Left forelimb (tissue), 1 donor: ENCODE data around the gene PTPRD.
"Not testable (repeated sequence)": the region's sequence is repeated elsewhere in the genome, so short reads cannot be mapped to it uniquely, and the experiment has no call there.

Experiments used
- DNase-seq: peaks from one replicate; pipeline ENCODE4 v3.0.0-alpha.2; 2018; ENCODE audit warnings: low spot score

The PTPRD gene

DNA sequence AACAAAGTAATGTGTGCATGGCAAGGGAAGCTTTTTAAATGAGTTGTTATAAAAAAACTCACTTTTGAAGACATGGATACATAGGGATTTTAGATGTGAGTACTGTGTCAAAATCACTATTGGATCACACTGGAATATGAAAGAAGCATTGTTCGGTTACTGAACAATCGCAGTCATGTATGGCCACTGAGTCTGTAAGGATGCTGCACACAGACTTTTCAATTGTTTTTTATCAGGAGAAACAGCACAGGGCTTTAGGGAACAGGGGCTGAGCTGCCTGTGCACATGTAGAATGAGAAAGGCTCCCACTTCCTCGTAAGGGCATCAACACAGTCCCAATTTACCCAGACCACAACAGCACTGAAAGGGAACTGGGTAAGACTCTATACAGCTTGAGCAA lies 1479.3 kb downstream of the PTPRD start:
- no peak for DNase-seq

GRCh38 chr9:9124616-9125015 lies 1488.2 kb downstream of the PTPRD start:
- DNase-seq = no peak

DNA sequence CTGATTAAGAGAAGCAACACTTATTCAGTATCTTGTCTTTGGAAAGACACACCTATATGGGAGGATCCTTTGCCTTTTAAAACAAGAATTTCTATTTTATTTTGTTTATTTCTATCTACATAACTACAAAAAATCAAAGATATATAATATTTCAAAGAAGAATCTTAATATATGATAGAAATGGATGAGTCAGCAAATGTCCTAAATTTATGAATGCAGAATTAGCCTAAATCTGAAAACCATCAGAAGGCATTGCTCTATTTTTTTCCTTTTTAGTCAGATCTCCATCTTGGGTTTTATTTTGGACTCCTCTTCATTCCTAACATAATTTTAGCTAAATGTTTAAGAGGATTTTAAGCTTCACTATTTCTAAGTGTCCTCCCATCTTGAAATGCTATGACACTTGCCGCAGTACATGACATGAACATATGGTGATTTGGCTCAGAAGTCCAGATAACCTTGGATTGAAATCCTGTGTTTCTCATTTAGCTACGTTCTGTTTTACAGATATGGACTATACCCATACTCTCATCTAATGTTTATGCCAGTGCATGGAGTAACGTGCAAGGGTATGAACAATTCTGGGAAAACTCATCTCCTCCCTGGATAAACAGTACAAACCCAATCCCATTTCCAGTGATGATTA lies 1490.4 kb downstream of the PTPRD start:
- no peak for DNase-seq

GRCh38 chr9:9117866-9118265 lies 1494.9 kb downstream of the PTPRD start:
- no peak for DNase-seq

GRCh38 chr9:9112001-9112720 lies 1500.6 kb downstream of the PTPRD start:
- DNase-seq = no peak

DNA sequence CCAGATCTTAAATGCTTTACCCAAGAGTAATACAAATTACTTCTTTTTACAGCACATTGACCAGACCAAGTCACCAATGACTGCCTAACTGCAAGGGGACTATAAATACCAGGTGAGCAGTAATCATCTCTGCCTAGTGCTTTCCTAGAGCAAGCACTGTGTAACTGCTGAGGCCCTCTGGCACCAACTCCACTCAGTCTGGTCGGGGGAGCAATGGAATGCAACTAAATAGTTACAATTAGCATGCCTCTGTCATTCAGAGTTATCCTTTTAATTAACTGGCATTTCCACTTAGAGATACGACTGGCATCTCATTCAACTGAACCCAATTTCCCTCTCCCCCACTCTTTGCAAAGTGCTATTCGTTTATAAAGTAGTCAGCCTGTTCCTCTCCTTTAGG lies 1504.2 kb downstream of the PTPRD start:
- no peak for DNase-seq

DNA sequence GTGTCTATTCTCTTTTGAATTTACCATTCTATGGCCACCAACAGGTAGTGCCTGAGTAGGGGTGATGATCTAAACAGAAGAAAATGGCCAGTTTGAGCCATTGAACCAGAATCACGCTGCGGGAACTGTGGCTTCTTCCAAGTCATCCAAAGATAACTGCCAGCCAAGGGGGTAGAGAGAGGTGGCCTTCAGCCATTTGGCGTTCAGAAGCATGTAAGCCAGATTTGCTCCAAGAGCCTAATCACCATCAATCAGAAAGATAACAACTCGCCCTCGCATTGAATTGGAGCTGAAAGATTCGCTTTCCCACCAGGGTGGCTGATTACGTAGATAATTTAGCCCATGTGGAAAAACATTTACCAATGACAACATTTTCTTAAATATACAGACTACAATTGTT lies 1510.5 kb downstream of the PTPRD start:
- no peak for DNase-seq

DNA sequence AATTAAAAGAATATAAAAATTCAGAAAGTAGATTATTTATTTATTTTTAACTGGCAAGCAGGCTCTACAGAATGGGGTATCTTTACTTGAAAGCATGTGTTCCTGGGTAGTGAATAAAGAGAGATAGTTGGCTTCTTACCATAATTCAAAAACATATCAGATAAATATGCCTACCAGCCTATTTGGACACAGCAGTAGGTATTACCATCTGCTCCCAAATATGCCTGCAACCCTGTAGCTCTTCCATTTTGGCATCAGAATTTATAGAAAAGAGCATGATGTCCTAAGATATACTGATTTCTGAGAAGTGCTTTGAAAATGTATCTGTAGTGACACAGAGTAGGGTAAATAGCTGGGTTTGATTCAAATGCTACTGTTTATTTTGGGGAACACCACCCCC lies 1512.7 kb downstream of the PTPRD start:
- DNase-seq = no peak

GRCh38 chr9:9099646-9100045 lies 1513.2 kb downstream of the PTPRD start:
- DNase-seq = no peak

DNA sequence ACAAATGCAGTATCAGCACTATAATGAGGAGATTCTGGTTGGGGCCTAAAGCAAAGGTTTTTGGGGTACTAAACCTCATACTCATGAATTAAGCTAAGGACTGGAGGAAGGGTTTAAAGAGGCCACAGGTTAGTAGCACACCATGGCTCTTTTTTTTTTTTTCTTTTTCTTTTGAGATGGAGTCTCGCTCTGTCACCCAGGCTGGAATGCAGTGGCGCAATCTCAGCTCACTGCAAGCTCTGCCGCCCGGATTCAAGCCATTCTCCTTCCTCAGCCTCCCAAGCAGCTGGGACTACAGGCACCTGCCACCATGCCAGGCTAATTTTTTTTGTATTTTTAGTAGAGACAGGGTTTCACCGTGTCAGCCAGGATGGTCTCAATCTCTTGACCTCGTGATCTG lies 1515.5 kb downstream of the PTPRD start:
- not testable (repeated sequence) for DNase-seq

GRCh38 chr9:9091387-9091786 lies 1521.4 kb downstream of the PTPRD start:
- no peak for DNase-seq

GRCh38 chr9:9079473-9079872 lies 1533.3 kb downstream of the PTPRD start:
- no peak for DNase-seq

DNA sequence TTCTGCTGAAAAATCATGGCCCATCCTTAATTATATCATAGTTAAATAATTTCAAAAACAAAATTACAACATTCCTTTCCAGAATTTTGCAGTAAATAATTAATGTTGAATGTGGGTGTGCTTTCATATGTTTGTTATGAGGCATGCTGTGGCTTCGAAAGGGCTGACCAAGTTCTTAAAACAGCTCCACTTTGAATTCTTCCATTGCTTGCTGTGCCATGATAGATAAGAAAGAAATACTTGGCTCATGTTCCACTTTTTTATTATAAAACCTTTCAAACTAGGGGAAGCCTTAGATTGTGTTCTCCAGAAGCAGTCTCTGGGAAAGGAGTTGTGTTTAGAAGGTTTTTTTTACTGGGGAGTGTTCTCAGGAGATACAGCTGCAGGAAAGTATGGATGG lies 1534.5 kb downstream of the PTPRD start:
- no peak for DNase-seq

GRCh38 chr9:9061627-9062026 lies 1551.2 kb downstream of the PTPRD start:
- no peak for DNase-seq

GRCh38 chr9:9054354-9054992 lies 1558.3 kb downstream of the PTPRD start:
- no peak for DNase-seq

- DNase-seq = no peak
Measured at GRCh38 chr9:9045572-9045971, 1567.2 kb downstream of the PTPRD start.

- DNase-seq = no peak
Measured at GRCh38 chr9:9045072-9045471, 1567.7 kb downstream of the PTPRD start.

DNA sequence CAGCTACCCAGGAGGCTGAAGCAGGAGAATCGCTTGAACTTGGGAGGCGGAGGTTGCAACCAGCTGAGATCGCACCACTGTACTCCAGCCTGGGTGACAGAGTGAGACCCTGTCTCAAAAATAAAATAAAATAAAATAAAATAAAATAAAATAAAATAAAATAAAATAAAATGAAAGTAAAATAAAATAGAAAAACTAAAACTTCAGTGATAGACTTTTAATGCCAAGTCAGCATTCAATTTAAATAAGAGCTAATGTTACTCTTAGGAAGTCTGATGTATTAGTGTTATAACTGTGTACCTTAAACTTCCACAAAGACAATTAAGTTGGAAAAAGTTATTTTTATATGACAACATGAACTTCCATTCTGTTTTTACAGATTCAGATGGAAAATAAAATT lies 1569.0 kb downstream of the PTPRD start:
- not testable (repeated sequence) for DNase-seq

GRCh38 chr9:9041756-9042155 lies 1571.0 kb downstream of the PTPRD start:
- DNase-seq = no peak

DNA sequence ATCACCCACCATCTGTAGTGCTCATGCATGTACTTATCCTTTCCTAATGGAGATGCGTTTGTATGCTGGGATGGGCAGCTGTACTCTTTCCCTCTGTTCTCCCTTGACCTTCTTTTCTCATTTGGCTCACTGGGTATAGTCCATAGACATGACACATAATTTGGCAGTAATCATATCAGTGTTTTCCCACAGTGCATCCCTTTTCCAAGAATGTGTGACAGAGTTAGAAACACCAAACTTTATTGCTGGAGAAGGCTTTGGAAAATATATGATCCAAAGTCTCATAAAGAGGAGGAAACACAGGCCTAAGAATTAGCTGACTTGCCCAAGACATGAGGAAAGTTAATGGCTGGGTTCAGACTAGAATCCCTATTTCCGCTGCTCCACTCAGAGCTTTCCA lies 1579.8 kb downstream of the PTPRD start:
- DNase-seq = no peak

- no peak for DNase-seq
Measured at GRCh38 chr9:9016597-9016996, 1596.2 kb downstream of the PTPRD start.

DNA sequence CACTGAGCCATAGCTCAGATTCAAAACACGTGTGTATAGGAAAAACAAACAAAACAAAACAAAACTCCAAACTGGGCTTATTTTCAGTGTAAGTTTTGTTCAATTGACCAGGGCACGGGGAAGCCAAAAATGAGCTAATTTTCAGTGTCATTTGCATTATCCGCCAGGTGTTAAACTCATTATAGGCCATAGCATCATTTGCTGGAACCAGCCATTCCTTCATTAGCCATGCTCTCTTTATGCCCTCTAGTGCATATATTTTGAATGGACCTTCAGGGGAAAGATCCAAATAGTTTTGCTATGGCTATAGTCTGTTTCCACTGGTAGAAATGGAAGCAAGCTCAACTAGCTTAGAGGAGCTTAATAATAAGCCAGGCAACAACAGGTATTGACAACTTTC lies 1608.0 kb downstream of the PTPRD start:
- no peak for DNase-seq

DNA sequence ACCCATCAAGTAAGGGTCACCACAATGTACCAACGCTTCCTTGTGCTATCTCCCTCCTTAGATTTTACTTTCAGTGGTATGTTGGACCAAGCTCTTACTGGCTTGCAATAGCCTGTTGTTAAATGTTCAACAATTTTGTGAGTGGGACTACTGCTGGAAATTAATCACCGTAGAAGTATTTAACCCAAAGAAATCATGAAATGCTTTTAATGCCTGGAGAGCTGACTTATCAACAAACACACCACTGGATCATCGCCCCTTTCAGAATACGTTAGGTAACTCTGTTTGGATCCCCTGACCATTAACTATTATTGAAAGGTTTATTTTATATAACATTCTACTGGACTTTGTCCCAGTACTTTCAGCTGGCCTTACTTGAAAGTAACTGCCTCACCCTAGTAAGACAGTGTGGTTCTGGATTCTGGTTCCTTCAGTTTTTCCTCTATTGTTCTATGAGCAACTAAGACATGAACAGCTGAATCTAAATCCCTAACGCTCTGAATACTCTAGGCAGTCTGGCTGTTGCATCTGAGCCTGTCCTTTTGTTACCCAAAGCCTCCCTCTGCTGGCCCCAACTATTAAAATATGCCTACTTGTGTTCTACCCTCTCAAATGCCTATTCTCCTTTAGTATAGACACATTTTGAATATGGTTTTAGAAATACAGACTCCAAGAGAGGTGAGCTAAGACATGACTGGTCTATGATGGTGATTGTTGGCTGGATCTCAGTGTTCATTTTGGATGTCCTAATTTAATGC lies 1609.8 kb downstream of the PTPRD start:
- DNase-seq = no peak
